ES-I3 (cell line): ENCODE results near the gene RAD50.

ENCODE experiments used
- H3K36me3 ChIP-seq: 2 replicates; pipeline ENCODE4 v1.6.1; 2013; ENCODE audit warnings: mild to moderate bottlenecking, low read length, control low read depth, moderate library complexity; ENCODE audit not compliant: insufficient read depth
- H3K4me1 ChIP-seq: 2 replicates; pipeline ENCODE4 v1.6.1; 2013; ENCODE audit warnings: mild to moderate bottlenecking, control low read depth, low read length; ENCODE audit not compliant: insufficient read depth
- H3K9ac ChIP-seq: 2 replicates; pipeline ENCODE4 v1.6.1; 2013; ENCODE audit warnings: low read depth, mild to moderate bottlenecking, low read length, moderate library complexity
- H3K9me3 ChIP-seq: 2 replicates; pipeline ENCODE4 v1.6.1; 2013; ENCODE audit warnings: mild to moderate bottlenecking, low read length, moderate library complexity; ENCODE audit not compliant: control insufficient read depth, insufficient read depth

The RAD50 gene

DNA sequence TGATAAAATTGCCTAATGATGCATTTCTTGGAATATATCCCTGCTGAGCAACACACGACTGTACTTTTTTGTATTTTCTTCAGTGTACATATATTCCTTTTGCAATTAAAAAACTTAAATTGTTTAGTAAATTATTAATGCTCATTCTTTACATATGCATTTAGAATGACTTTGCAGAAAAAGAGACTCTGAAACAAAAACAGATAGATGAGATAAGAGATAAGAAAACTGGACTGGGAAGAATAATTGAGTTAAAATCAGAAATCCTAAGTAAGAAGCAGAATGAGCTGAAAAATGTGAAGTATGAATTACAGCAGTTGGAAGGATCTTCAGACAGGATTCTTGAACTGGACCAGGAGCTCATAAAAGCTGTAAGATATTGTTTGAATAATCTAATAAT lies 32.7 kb downstream of the RAD50 start:
- H3K9me3 ChIP-seq: no peaks in the 10 kb centered on the region
- H3K4me1 ChIP-seq: no peaks in the 10 kb centered on the region
- H3K36me3 ChIP-seq: peaks cover 9% of the 10 kb centered on the region
- no peak overlapping the region for H3K9ac ChIP-seq

DNA sequence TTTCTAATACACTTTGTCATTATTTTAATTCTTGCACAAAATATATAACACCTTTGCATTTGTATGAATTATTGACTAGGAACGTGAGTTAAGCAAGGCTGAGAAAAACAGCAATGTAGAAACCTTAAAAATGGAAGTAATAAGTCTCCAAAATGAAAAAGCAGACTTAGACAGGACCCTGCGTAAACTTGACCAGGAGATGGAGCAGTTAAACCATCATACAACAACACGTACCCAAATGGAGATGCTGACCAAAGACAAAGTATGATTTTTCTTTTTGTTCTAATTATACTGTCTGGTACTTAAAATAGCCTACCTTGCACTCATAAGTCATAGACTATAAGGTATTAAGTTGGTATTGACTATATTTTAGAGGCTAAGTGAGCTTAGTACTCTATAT lies 34.4 kb downstream of the RAD50 start:
- Histone ChIP-seq H3K9ac (no peak overlapping the region), H3K4me1 (no peaks in the 10 kb centered on the region), H3K9me3 (no peaks in the 10 kb centered on the region), H3K36me3 (peaks cover 12% of the 10 kb centered on the region)

DNA sequence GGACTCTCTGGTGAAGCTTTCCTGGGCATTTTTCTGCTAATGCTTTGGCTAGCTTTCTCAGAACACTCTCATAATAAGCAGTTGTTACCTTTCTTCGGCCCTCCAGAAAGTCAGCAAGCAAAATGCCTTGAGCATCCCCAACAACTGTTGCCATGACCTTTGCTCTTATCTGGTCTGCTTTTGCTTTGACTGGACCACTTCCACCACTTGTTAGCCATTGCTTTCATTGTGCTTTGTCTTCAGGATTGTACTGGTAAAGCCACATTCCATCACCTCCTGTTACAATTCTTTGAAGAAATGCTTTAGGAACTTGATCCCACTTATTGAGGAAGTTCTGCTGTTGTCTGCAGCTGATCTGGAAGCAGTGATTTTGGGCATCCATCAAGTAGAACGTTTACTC lies 35.7 kb downstream of the RAD50 start:
- Histone ChIP-seq H3K36me3 (peaks cover 8% of the 10 kb centered on the region), H3K4me1 (no peaks in the 10 kb centered on the region), H3K9me3 (no peaks in the 10 kb centered on the region), H3K9ac (no peak overlapping the region)

DNA sequence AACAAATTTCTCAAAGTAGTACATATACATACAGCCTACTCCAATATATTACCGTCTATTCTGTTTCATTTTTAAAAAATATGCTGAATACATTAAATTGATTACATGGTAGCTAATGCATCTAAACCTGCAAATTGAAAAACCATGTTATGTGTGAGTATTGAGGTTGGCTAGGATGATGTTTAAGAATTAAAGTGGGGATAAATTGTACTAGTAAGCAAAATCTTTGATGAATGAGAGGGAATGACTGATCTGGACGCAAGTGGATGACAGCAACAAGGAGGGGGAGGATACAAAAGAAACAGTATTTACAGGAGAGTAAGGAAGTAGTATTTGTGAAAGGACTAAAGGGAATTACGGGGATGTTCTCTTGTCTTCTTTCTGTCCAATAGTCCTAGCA lies 37.4 kb downstream of the RAD50 start:
- Histone ChIP-seq H3K9ac (no peak overlapping the region), H3K4me1 (no peaks in the 10 kb centered on the region), H3K9me3 (no peaks in the 10 kb centered on the region), H3K36me3 (peaks cover 8% of the 10 kb centered on the region)

DNA sequence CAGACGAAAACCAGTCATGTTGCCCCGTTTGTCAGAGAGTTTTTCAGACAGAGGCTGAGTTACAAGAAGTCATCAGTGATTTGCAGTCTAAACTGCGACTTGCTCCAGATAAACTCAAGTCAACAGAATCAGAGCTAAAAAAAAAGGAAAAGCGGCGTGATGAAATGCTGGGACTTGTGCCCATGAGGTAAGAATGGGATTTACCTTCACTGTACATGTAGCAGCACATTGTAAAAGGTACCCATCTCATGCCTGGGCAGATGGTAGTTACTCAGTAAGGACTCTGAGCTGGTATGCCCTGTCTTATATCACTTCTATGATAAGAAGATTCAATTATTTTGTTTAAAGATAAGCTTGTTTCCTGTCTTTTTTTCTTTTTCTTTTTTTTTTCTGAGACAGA lies 38.8 kb downstream of the RAD50 start:
- H3K9ac ChIP-seq: no peak overlapping the region
- H3K36me3 ChIP-seq: peaks cover 9% of the 10 kb centered on the region
- H3K4me1 ChIP-seq: no peaks in the 10 kb centered on the region
- no peaks in the 10 kb centered on the region for H3K9me3 ChIP-seq

DNA sequence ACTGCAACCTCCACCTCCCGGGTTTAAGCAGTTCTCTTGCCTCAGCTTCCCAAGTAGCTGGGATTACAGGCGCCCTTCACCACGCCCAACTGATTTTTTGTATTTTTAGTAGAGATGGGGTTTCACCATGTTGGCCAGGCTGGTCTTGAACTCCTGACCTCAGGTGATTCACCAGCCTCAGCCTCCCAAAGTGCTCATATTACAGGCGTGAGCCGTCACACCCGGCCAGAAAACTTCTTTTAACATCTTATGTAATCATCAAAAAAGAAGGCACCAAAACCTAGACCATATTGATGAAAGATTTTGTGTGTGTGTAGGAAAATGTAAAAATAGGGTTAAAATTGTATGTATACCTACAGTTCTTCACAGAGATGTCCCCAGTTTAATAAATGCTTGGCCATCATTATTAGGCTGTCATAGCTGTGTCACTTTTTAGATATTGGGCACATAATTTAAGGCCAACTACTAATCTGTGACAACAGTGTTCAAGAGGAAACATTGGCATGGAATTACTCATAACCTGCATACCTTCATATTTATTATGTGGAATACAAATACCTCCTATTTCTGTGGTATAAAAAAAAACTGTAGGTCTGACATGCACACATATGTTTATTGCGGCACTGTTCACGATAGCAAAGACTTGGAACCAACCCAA lies 44.4 kb downstream of the RAD50 start:
- H3K4me1 ChIP-seq: no peaks in the 10 kb centered on the region
- H3K9me3 ChIP-seq: no peaks in the 10 kb centered on the region
- H3K9ac ChIP-seq: no peak overlapping the region
- H3K36me3 ChIP-seq: peaks cover 3% of the 10 kb centered on the region; the same call in 1 of the 2 replicates

DNA sequence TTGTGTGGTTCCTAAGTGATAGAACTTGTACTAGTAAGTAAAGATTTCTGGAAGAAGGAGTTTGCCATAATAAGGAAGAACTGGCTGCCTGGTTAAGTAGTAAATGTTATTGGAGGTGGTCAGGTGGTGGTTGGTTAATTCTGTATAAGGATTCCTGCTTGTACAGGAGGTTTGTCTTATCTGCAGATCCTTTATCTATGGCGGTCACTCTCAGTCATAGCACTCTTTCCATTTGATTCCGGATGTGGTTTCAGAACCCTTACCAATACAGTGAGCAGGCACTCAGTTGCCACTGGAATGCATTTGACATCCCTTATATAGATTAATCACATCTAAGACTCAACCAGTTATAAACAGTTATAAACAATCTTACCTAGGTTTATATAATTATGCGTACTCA lies 50.3 kb downstream of the RAD50 start:
- Histone ChIP-seq H3K4me1 (no peaks in the 10 kb centered on the region), H3K9me3 (no peaks in the 10 kb centered on the region), H3K9ac (no peak overlapping the region), H3K36me3 (no peaks in the 10 kb centered on the region; the same call in 1 of the 2 replicates)

DNA sequence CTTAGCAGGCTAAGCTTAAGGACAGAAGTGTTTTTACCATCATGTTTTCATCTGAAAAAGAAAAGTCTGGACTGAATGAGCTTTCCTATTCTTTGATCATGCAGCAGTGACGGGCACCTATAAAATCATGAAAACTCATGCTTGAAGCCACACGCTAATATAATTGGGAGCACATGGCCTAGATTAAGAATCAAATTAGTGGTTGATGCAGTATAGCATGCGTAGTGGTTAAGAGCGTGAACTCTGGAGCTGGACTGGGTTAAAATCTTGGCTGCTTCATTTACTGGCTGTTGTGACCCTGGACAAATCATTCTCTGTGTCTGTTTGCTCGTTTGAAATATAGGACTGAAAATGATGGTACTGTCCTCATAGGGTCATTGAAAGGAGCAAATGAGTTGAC lies 51.3 kb downstream of the RAD50 start:
- Histone ChIP-seq H3K36me3 (no peaks in the 10 kb centered on the region; the same call in 1 of the 2 replicates), H3K9ac (no peak overlapping the region), H3K4me1 (no peaks in the 10 kb centered on the region), H3K9me3 (no peaks in the 10 kb centered on the region)

DNA sequence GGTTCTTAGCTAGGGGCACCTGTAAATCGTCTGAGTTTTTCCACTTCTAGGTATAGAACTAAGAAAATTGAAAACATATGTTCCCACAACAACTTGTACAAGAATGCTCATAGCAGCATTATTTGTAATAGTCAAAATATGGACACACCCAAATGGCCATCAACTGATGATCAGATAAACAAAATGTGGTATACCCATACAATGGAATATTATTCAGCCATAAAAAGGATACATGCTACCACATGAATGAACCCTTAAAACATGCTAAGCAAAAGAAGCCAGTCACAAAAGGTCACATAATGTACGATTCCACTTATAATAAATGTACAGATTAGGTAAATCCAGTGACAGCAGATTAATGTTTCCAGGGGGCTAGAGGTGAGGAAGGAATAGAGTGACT lies 55.2 kb downstream of the RAD50 start:
- Histone ChIP-seq H3K4me1 (no peaks in the 10 kb centered on the region), H3K36me3 (peaks cover 4% of the 10 kb centered on the region; the same call in 1 of the 2 replicates), H3K9me3 (no peaks in the 10 kb centered on the region), H3K9ac (no peak overlapping the region)

DNA sequence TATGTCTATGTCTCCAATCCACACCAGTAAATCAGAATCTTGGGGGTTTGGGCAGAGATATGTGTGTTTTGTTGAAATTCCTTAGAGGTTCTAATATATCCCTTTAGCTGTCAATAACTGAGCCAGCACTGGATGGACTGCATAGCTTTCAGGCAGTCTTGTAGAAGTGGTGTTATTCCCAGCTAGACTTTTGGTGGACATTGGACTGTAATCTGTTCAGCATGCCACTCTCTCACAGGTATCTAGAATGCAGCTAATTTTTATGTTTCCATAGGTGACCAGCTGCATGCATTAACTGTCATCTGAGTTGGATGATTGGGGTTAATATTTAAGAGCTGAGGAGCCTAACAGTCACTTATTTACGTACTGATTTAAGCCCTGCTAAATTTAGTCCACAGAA lies 56.1 kb downstream of the RAD50 start:
- H3K4me1 ChIP-seq: no peaks in the 10 kb centered on the region
- no peaks in the 10 kb centered on the region for H3K9me3 ChIP-seq
- H3K9ac ChIP-seq: no peak overlapping the region
- peaks cover 4% of the 10 kb centered on the region; the same call in 1 of the 2 replicates for H3K36me3 ChIP-seq

DNA sequence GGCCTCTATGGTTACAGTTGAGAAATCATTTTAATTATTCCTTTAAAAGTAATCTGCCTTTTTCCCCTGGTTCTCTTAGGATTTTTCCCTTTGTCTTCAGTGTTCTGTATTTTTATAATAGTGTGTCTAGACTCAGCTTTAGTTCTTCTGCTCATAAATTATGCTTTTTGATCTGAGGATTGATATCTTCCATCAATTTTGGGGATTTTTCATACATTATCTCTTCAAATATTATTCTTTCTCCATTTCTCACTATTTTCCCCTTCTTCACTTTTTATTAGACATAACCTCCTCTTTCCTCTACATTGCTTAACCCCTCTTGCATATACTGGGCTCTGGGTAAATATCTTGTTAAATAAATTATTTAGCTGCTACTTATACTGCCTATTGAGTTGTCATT lies 64.9 kb downstream of the RAD50 start:
- H3K9ac ChIP-seq: no peak overlapping the region
- H3K36me3 ChIP-seq: no peaks in the 10 kb centered on the region
- no peaks in the 10 kb centered on the region for H3K9me3 ChIP-seq
- no peaks in the 10 kb centered on the region for H3K4me1 ChIP-seq

DNA sequence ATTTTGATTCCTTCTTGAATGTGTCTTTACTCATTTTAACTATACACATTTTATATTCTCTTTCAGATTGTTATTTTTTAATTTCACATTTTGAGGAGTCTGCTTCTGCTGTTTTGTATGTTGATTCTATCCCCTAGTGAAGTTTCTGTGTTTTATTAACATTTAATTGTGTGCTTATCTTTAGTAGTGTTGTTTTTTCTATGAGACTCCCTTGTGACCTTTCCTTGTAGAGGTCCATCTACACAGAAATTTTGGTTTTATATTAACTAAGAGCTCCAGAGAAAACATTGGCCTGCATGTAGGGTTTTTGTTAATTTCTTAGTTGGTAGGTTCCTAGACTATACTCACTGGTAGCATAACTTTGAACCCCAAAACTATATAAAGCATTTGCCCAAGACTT lies 65.8 kb downstream of the RAD50 start:
- Histone ChIP-seq H3K36me3 (no peaks in the 10 kb centered on the region), H3K4me1 (no peaks in the 10 kb centered on the region), H3K9ac (no peak overlapping the region), H3K9me3 (no peaks in the 10 kb centered on the region)

DNA sequence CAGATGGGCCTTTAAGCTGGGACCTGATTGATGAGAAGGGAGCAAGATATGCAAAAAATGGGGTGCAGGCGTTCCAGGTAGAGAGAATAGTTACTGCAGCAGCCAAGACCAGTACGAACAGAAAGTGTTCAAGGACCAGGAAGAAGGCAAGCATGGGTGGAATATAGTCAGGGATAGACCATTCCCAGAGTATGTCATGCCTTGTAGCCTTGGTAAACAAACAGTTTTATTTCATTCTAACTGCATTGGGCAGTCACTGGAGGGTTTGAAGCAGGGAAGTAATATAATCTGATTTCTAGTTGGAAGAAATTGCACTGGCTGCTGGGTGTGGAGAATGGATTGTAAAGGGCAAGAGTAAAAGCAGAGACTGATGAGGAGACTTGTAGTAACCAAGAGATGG lies 70.7 kb downstream of the RAD50 start:
- H3K36me3 ChIP-seq: no peaks in the 10 kb centered on the region
- H3K9me3 ChIP-seq: no peaks in the 10 kb centered on the region
- H3K9ac ChIP-seq: no peak overlapping the region
- H3K4me1 ChIP-seq: no peaks in the 10 kb centered on the region

DNA sequence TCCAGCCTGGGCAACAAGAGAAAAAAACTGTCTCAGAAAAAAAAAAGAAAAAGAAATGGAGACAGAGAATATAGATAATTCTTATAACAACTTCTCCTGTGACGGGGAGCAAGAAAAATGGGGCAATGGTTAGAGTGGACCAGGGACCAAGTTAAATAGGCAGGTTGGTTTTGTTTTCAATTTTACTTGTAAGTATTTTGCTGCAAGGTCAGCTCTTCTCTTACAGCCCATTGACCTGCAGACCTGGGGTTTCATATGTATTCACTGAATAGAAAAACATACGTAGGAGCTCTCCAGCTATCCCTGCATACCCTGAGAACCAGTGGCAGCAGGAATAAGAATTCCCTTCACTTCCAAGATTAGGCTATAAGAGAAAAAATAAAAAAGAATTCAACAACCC lies 72.0 kb downstream of the RAD50 start:
- no peak overlapping the region for H3K9ac ChIP-seq
- H3K9me3 ChIP-seq: no peaks in the 10 kb centered on the region
- no peaks in the 10 kb centered on the region for H3K4me1 ChIP-seq
- H3K36me3 ChIP-seq: no peaks in the 10 kb centered on the region

DNA sequence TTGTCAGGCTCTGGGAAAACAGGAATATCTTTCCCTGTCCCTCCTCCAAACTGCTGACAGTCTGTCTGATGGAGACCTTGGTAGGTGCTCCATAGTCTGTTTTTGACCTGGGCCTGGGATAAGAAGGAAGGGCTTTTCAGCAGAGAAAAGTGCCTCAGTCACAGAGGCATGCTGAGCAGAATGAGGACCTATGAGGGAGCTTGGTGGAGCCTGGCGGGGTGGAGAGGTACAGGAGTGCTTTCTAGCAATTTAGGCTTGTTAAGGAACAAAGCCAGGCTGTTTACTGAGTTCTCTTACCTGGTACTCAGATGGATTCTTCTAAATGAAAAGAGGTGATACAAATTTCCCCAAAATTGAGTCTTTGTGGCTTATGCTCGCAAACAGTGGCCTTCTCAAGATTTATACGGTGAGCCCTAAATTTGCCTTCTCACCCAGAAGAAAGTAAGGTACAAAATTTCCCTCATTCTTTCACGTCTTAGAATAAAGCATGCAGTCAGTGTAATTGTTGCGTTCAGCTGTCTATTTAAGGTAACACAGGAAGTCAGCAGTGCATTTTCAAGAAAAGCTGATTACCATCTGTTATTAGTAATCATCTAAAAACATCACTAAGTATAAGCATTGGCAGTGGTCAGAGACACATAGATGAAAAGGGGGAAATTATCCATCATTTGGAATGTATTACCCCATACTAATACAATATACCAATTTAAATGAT lies 72.6 kb downstream of the RAD50 start:
- Histone ChIP-seq H3K9ac (no peak overlapping the region), H3K36me3 (no peaks in the 10 kb centered on the region), H3K9me3 (no peaks in the 10 kb centered on the region), H3K4me1 (no peaks in the 10 kb centered on the region)
